HepG2 (cell line): ENCODE measurements around the gene GRIK4. TPM values are rescaled to one million over a fixed set of nuclear protein-coding genes. Genes with fewer than 3 reads are reported as not detected.

ENCODE experiments used
- AKNA ChIP-seq: sonication (generic); formaldehyde crosslinking; IDR thresholded peaks from 2 replicates; pipeline ENCODE4 v1.4.0; 2020; ENCODE audit warnings: missing genetic modification reagents, borderline replicate concordance
- CREM ChIP-seq, 2 experiments: sonication (generic) in 1 of 2; formaldehyde crosslinking in 1 of 2; IDR thresholded peaks; 2 replicates each; pipeline versions ENCODE4 v1.4.0 to v1.6.1; 2016 to 2020; ENCODE audit warnings: antibody characterized with exemption in 1 of 2, mild to moderate bottlenecking in 1 of 2, missing genetic modification reagents in 1 of 2
- DBP ChIP-seq: sonication (generic); formaldehyde crosslinking; IDR thresholded peaks from 2 replicates; pipeline ENCODE4 v1.4.0; 2020; ENCODE audit warnings: missing genetic modification reagents; ENCODE audit errors: not compliant biosample characterization
- HCFC1 ChIP-seq: fragments of 150-350 bp; IDR thresholded peaks from 2 replicates; pipeline ENCODE4 v1.6.1; 2014; ENCODE audit warnings: low read depth, low read length
- MED1 ChIP-seq: sonication (generic); formaldehyde crosslinking; IDR thresholded peaks from 2 replicates; pipeline ENCODE4 v1.4.0; 2020; ENCODE audit warnings: missing genetic modification reagents
- MNT ChIP-seq: fragments of 450-650 bp; IDR thresholded peaks from 2 replicates; pipeline ENCODE4 v1.6.1; 2016
- SMYD3 ChIP-seq: sonication (generic); formaldehyde crosslinking; IDR thresholded peaks from 2 replicates; pipeline ENCODE4 v1.8.1; 2023; ENCODE audit warnings: mild to moderate bottlenecking, missing genetic modification reagents
- SNAPC2 ChIP-seq: sonication (generic); formaldehyde crosslinking; IDR thresholded peaks from 2 replicates; pipeline ENCODE4 v1.8.1; 2022; ENCODE audit warnings: mild to moderate bottlenecking, missing genetic modification reagents
- SOX5 ChIP-seq: IDR thresholded peaks from 2 replicates; pipeline ENCODE4 v1.6.1; 2016; ENCODE audit warnings: borderline replicate concordance
- TARDBP ChIP-seq: sonication (generic); formaldehyde crosslinking; IDR thresholded peaks from 2 replicates; pipeline ENCODE4 v1.8.0; 2022; ENCODE audit warnings: mild to moderate bottlenecking, missing genetic modification reagents
- XRCC5 ChIP-seq: fragments of 200-400 bp; formaldehyde crosslinking; optimal IDR thresholded peaks from 2 replicates; pipeline ENCODE3; 2017; ENCODE audit warnings: mild to moderate bottlenecking, low read length
- YEATS2 ChIP-seq: sonication (generic); formaldehyde crosslinking; IDR thresholded peaks from 2 replicates; pipeline ENCODE4 v1.4.0; 2020; ENCODE audit warnings: missing genetic modification reagents, borderline replicate concordance
- ZNF275 ChIP-seq: sonication (generic); formaldehyde crosslinking; IDR thresholded peaks from 2 replicates; pipeline ENCODE4 v1.8.0; 2022; ENCODE audit warnings: missing genetic modification reagents, mild to moderate bottlenecking, inconsistent platforms, borderline replicate concordance
- ZNF441 ChIP-seq: sonication (generic); formaldehyde crosslinking; IDR thresholded peaks from 2 replicates; pipeline ENCODE4 v1.7.0; 2021; ENCODE audit warnings: missing genetic modification reagents, borderline replicate concordance
- ZNF597 ChIP-seq: sonication (generic); formaldehyde crosslinking; IDR thresholded peaks from 2 replicates; pipeline ENCODE4 v1.5.0; 2020; ENCODE audit warnings: missing genetic modification reagents
- ZNF639 ChIP-seq: conservative IDR thresholded peaks from 2 replicates; pipeline ENCODE4 v1.6.1; 2018; ENCODE audit warnings: missing genetic modification reagents
- polyA plus RNA-seq, 8 experiments: library from polyadenylated mRNA; depleted of rRNA in 3 of 8; stranded (reverse) in 7 of 8; unstranded in 1 of 8; fragments of >200 nt; fragmentation: Illumina TruSeq in 4 of 8; extraction: Trizol in 4 of 8; gene quantifications; 2 replicates each; pipeline versions ENCODE4 v1.2.1 to v1.2.3, GENCODE V29; 2011 to 2016; ENCODE audit warnings: low read depth in 4 of 8, missing spikeins in 1 of 8, mixed read lengths in 1 of 8; ENCODE audit not compliant: insufficient read depth in 1 of 8
- total RNA-seq, 5 experiments: library from RNA; depleted of rRNA; stranded (reverse); fragments of >200 nt; fragmentation: Illumina TruSeq; extraction: Trizol; gene quantifications; 2 replicates each; pipeline ENCODE4 v1.2.3, GENCODE V29; 2016; ENCODE audit warnings: low read depth in 1 of 5

The GRIK4 gene
- total and polyA plus RNA-seq, 2 of the 13 experiments (the other 11 are each of a cell fraction or from before 2014, with no cell fraction given), result 0.04 to 0.07 TPM

GRCh38 chr11:121023848-121024751 is 512.6 kb downstream of the GRIK4 start, which contains the start of gene TBCEL (continued):
- TF ChIP-seq MNT (peak; percentile 95), DBP (CRISPR knock-in tag) (no peak), MED1 (CRISPR knock-in tag) (peak; percentile 78), ZNF639 (CRISPR knock-in tag) (0 out of 2 replicates have a peak, but pooled peaks have one; percentile 51), SNAPC2 (CRISPR knock-in tag) (no peak), ZNF597 (no peak), HCFC1 (peak; percentile 36; the same call in 1 of the 2 replicates), TARDBP (CRISPR knock-in tag) (peak; percentile 81), SMYD3 (CRISPR knock-in tag) (0 out of 2 replicates have a peak, but pooled peaks have one; percentile 18), YEATS2 (CRISPR knock-in tag) (peak; percentile 82; the same call in 1 of the 2 replicates), XRCC5 (peak; percentile 87), SOX5 (peak; percentile 65; the same call in 1 of the 2 replicates), CREM (IDR thresholded peaks at IDR 0.05) (peak; percentile 52), CREM (CRISPR knock-in tag; IDR thresholded peaks at IDR 0.05) (no peak), ZNF441 (CRISPR knock-in tag) (peak; percentile 47; the same call in 1 of the 2 replicates), AKNA (CRISPR knock-in tag) (no peak), ZNF275 (CRISPR knock-in tag) (no peak; the same call in 1 of the 2 replicates)
